Measurements from ENCODE around the gene CALM3. TPM values are rescaled to one million over a fixed set of nuclear protein-coding genes. Genes with fewer than 3 reads are reported as not detected.

CALM3 gene
- polyA plus RNA-seq, 1 of the 3 experiments (the other 2 are of a cell fraction): 495 TPM

DNA sequence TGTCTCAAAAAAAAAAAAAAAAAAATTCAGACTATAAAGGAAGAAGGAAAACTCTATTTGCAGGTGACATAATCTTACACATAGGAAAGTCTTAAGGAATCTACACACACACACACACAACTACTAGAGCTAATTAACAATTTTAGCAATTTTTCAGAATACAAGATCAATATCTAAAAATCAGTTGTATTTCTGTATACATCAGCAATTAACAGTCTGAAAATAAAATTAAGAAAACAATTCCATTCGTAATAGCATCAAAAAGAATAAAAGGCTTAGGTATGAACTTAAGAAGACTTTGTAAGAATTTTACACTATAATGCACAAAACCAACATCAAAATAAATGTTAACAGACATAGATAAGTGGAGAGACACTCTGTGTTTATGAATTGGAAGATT lies 15.6 kb upstream of the CALM3 start:
- ChIA-PET POLR2A (no interaction called here), CTCF (interaction anchor here (1.0 kb wide), 1 partner anchor 28 kb away, joined by 3 read pairs; no protein-coding TSS in a partner anchor)
- 43% methylated on average over 1 of the region's 1 CpG for WGBS (ENCODE audit: low lambda C conversion rate)
- Histone ChIP-seq H3K9me2 (no peaks in the 10 kb centered on the region), H3F3A (replicated peaks; ENCODE audit: insufficient read depth) (no peaks in the 10 kb centered on the region), H3K4me2 (no peak overlapping the region), H3K4me1 (ENCODE audit: control insufficient read depth in 1 of 2, insufficient read depth in 2 of 2, low read depth in 1 of 2, low read length in 1 of 2) (no peaks in the 10 kb centered on the region), H3K36me3 (replicated peaks in 1 of 2; ENCODE audit: control insufficient read depth in 1 of 2, insufficient read depth in 2 of 2, low read length in 1 of 2) (no peaks in the 10 kb centered on the region), H3K9ac (no peak overlapping the region), H3K27me3 (ENCODE audit: insufficient read depth) (no peaks in the 10 kb centered on the region), H3K27ac (ENCODE audit: low read depth in 2 of 2, low read length in 1 of 2) (no peak overlapping the region), H3K9me3 (no peaks in the 10 kb centered on the region), H3K79me2 (ENCODE audit: insufficient read depth) (no peaks in the 10 kb centered on the region), H2AFZ (ENCODE audit: low read depth) (no peak overlapping the region), H4K20me1 (ENCODE audit: insufficient read depth) (no peaks in the 10 kb centered on the region), H3K4me3 (ENCODE audit: low read depth in 2 of 2, low read length in 1 of 2) (no peak overlapping the region)
- no peak for DNase-seq
- TF ChIP-seq MAX (IDR thresholded peaks at IDR 0.05; ENCODE audit: low read depth) (no peak), RXRA (IDR thresholded peaks at IDR 0.05; ENCODE audit: borderline replicate concordance, low read depth) (no peak), RAD21 (IDR thresholded peaks at IDR 0.05; ENCODE audit: low read length) (no peak), RFX5 (IDR thresholded peaks at IDR 0.05; ENCODE audit: low read length) (no peak), SMC3 (IDR thresholded peaks at IDR 0.05; ENCODE audit: low read depth, low read length) (no peak), GATA2 (CRISPR knock-in tag; IDR thresholded peaks at IDR 0.05) (no peak), FOXM1 (IDR thresholded peaks at IDR 0.05; ENCODE audit: low read depth) (no peak), NRF1 (IDR thresholded peaks at IDR 0.05; ENCODE audit: low read depth, low read length) (no peak), POLR2AphosphoS5 (IDR thresholded peaks at IDR 0.05; ENCODE audit: low read depth, low read length) (no peak), CHD2 (IDR thresholded peaks at IDR 0.05; ENCODE audit: low read length, partially characterized antibody) (no peak), MXI1 (IDR thresholded peaks at IDR 0.05; ENCODE audit: low read depth, low read length) (no peak), JUND (IDR thresholded peaks at IDR 0.05) (no peak), USF2 (IDR thresholded peaks at IDR 0.05; ENCODE audit: borderline replicate concordance, low read depth, low read length) (no peak), YY1 (IDR thresholded peaks at IDR 0.05; ENCODE audit: low read depth) (no peak), FOSL2 (IDR thresholded peaks at IDR 0.05; ENCODE audit: borderline replicate concordance, low read depth) (no peak), TAF1 (IDR thresholded peaks at IDR 0.05; ENCODE audit: borderline replicate concordance, low read depth, low read length) (no peak)
- TF ChIP-seq, protein P1, sequence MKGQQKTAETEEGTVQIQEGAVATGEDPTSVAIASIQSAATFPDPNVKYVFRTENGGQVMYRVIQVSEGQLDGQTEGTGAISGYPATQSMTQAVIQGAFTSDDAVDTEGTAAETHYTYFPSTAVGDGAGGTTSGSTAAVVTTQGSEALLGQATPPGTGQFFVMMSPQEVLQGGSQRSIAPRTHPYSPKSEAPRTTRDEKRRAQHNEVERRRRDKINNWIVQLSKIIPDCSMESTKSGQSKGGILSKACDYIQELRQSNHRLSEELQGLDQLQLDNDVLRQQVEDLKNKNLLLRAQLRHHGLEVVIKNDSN (IDR thresholded peaks at IDR 0.05; ENCODE audit: borderline replicate concordance, low read depth): no peak
- TF ChIP-seq, protein P2, sequence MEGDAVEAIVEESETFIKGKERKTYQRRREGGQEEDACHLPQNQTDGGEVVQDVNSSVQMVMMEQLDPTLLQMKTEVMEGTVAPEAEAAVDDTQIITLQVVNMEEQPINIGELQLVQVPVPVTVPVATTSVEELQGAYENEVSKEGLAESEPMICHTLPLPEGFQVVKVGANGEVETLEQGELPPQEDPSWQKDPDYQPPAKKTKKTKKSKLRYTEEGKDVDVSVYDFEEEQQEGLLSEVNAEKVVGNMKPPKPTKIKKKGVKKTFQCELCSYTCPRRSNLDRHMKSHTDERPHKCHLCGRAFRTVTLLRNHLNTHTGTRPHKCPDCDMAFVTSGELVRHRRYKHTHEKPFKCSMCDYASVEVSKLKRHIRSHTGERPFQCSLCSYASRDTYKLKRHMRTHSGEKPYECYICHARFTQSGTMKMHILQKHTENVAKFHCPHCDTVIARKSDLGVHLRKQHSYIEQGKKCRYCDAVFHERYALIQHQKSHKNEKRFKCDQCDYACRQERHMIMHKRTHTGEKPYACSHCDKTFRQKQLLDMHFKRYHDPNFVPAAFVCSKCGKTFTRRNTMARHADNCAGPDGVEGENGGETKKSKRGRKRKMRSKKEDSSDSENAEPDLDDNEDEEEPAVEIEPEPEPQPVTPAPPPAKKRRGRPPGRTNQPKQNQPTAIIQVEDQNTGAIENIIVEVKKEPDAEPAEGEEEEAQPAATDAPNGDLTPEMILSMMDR (IDR thresholded peaks at IDR 0.05): no peak
- TF ChIP-seq, protein P3, sequence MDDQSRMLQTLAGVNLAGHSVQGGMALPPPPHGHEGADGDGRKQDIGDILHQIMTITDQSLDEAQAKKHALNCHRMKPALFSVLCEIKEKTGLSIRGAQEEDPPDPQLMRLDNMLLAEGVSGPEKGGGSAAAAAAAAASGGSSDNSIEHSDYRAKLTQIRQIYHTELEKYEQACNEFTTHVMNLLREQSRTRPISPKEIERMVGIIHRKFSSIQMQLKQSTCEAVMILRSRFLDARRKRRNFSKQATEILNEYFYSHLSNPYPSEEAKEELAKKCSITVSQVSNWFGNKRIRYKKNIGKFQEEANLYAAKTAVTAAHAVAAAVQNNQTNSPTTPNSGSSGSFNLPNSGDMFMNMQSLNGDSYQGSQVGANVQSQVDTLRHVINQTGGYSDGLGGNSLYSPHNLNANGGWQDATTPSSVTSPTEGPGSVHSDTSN (IDR thresholded peaks at IDR 0.05): no peak
